A549 (cell line): ENCODE results near the gene SYT13. TPM values are rescaled to one million over a fixed set of nuclear protein-coding genes. Genes with fewer than 3 reads are reported as not detected.
"Not testable (repeated sequence)": the region's sequence is repeated elsewhere in the genome, so short reads cannot be mapped to it uniquely, and the experiment has no call there.

Source experiments
- ATAC-seq, 2 experiments: fragments of 200-7000 bp in 1 of 2; fragments of >200 bp in 1 of 2; cut with Nextera tagmentation in 1 of 2; cut with Tn5 transposase in 1 of 2; 3 replicates each; pipeline versions ENCODE4 v1.8.0 to v1.9.1; 2018 to 2020; ENCODE audit warnings: mild to moderate bottlenecking in 1 of 2, moderate library complexity in 1 of 2
- CTCF ChIA-PET: fragments of 300-600 bp; sonication (Branson Sonifier 250); formaldehyde crosslinking; extraction: SDS; loops from one replicate; lab custom pipeline; 2021; ENCODE audit warnings: antibody characterized with exemption, inconsistent platforms; lab: Yijun Ruan, JAX
- POLR2A ChIA-PET: fragments of 350-600 bp; formaldehyde crosslinking; extraction: SDS; loops from one replicate; lab custom pipeline; 2021; ENCODE audit warnings: antibody characterized with exemption, inconsistent platforms; lab: Yijun Ruan, JAX
- DNase-seq, 2 experiments: peaks; one replicate each; pipeline versions ENCODE4 v3.0.0 to v3.0.0-alpha.2; 2011 to 2016; ENCODE audit warnings: low read depth in 1 of 2, low spot score in 1 of 2
- FAIRE-seq: peaks from 2 replicates; lab custom pipeline; 2011; peaks lifted over from hg19 to GRCh38; lab: Jason Lieb, UNC
- H3K27ac ChIP-seq, 2 experiments: fragments of >200 bp; sonication (Bioruptor Twin); formaldehyde crosslinking; 3 replicates each; pipeline ENCODE4 v1.5.1; 2016 to 2017
- H3K4me1 ChIP-seq: fragments of >200 bp; sonication (Bioruptor Twin); formaldehyde crosslinking; 3 replicates; pipeline ENCODE4 v1.6.1; 2016
- H3K4me2 ChIP-seq: fragments of >200 bp; sonication (Bioruptor Twin); formaldehyde crosslinking; 3 replicates; pipeline ENCODE4 v1.6.1; 2016
- H3K4me3 ChIP-seq: fragments of >200 bp; sonication (Bioruptor Twin); formaldehyde crosslinking; 3 replicates; pipeline ENCODE4 v1.5.1; 2016
- H3K9me3 ChIP-seq: fragments of >200 bp; sonication (Bioruptor Twin); formaldehyde crosslinking; 3 replicates; pipeline ENCODE4 v1.6.1; 2016
- BHLHE40 ChIP-seq: IDR thresholded peaks from 2 replicates; pipeline ENCODE4 v1.6.1; 2012; ENCODE audit warnings: low read depth, low read length, inconsistent platforms
- CBX2 ChIP-seq: fragments of 200-600 bp; sonication (generic); IDR thresholded peaks from 2 replicates; pipeline ENCODE4 v1.6.1; 2016; ENCODE audit warnings: low read depth, mild to moderate bottlenecking, borderline replicate concordance
- CHD4 ChIP-seq: fragments of 200-600 bp; sonication (generic); IDR thresholded peaks from 2 replicates; pipeline ENCODE4 v1.6.1; 2016; ENCODE audit warnings: antibody characterized with exemption, mild to moderate bottlenecking, borderline replicate concordance
- EHF ChIP-seq: fragments of 250-450 bp; sonication (Bioruptor Pico); IDR thresholded peaks from 2 replicates; pipeline ENCODE4 v1.5.0; 2020; ENCODE audit warnings: mild to moderate bottlenecking
- EHMT2 ChIP-seq: fragments of 200-600 bp; sonication (generic); IDR thresholded peaks from 2 replicates; pipeline ENCODE4 v1.6.1; 2016; ENCODE audit warnings: antibody characterized with exemption, low read depth, mild to moderate bottlenecking, moderate library complexity
- EP300 ChIP-seq, 2 experiments: fragments of >200 bp; sonication (Bioruptor Twin); formaldehyde crosslinking; IDR thresholded peaks; 2 replicates in 1 of 2; 3 replicates in 1 of 2; pipeline ENCODE4 v1.6.1; 2016 to 2017
- FOSB ChIP-seq: fragments of 250-450 bp; sonication (Bioruptor Pico); IDR thresholded peaks from 2 replicates; pipeline ENCODE4 v1.5.0; 2020; ENCODE audit warnings: mild to moderate bottlenecking, moderate library complexity
- FOSL2 ChIP-seq, 2 experiments: fragments of 450-650 bp in 1 of 2; fragments of >200 bp in 1 of 2; sonication (Bioruptor Twin) in 1 of 2; formaldehyde crosslinking; IDR thresholded peaks; 2 replicates each; pipeline versions ENCODE4 v1.5.0 to v1.6.1; 2016 to 2020; ENCODE audit warnings: mild to moderate bottlenecking in 1 of 2, moderate library complexity in 1 of 2
- HEYL ChIP-seq: fragments of 250-450 bp; sonication (Bioruptor Pico); IDR thresholded peaks from 2 replicates; pipeline ENCODE4 v1.8.0; 2021; ENCODE audit warnings: mild to moderate bottlenecking, moderate library complexity
- HMGXB4 ChIP-seq: fragments of 250-450 bp; sonication (Bioruptor Pico); IDR thresholded peaks from 2 replicates; pipeline ENCODE4 v1.5.0; 2021; ENCODE audit warnings: mild to moderate bottlenecking, moderate library complexity, borderline replicate concordance
- HOXA7 ChIP-seq: fragments of 250-450 bp; sonication (Bioruptor Pico); IDR thresholded peaks from 2 replicates; pipeline ENCODE4 v1.5.0; 2020; ENCODE audit warnings: mild to moderate bottlenecking, moderate library complexity
- HOXB13 ChIP-seq: fragments of 250-450 bp; sonication (Bioruptor Pico); IDR thresholded peaks from 2 replicates; pipeline ENCODE4 v1.5.0; 2020; ENCODE audit warnings: low read depth, mild to moderate bottlenecking, moderate library complexity
- HOXB5 ChIP-seq: fragments of 250-450 bp; sonication (Bioruptor Pico); IDR thresholded peaks from 2 replicates; pipeline ENCODE4 v1.5.0; 2020; ENCODE audit warnings: mild to moderate bottlenecking, moderate library complexity
- KDM1A ChIP-seq: fragments of 200-600 bp; sonication (generic); IDR thresholded peaks from 2 replicates; pipeline ENCODE4 v1.6.1; 2016; ENCODE audit warnings: low read depth, mild to moderate bottlenecking
- POLR2AphosphoS2 ChIP-seq: conservative IDR thresholded peaks from 2 replicates; pipeline ENCODE4 v1.6.1; 2012; ENCODE audit warnings: low read length, improper control_type of control experiment, inconsistent platforms
- RCOR1 ChIP-seq: fragments of 150-350 bp; IDR thresholded peaks from 2 replicates; pipeline ENCODE4 v1.6.1; 2014; ENCODE audit warnings: antibody characterized with exemption, low read length, low read depth
- SREBF2 ChIP-seq: fragments of 450-650 bp; IDR thresholded peaks from 2 replicates; pipeline ENCODE4 v1.6.1; 2014; ENCODE audit warnings: mild to moderate bottlenecking, moderate library complexity
- USF2 ChIP-seq: fragments of 450-650 bp; IDR thresholded peaks from 2 replicates; pipeline ENCODE4 v1.6.1; 2014; ENCODE audit warnings: antibody characterized with exemption
- ZFP36 ChIP-seq: fragments of 450-650 bp; IDR thresholded peaks from 2 replicates; pipeline ENCODE4 v1.6.1; 2014; ENCODE audit warnings: borderline replicate concordance; ENCODE audit not compliant: partially characterized antibody
- WGBS: methylation state at CpG from one replicate; pipeline ENCODE4 v1.1.6; 2017; ENCODE audit errors: missing lambda C conversion rate; 5-methylcytosine and 5-hydroxymethylcytosine counted together
- polyA plus RNA-seq, 4 experiments: library from polyadenylated mRNA; depleted of rRNA in 3 of 4; stranded (reverse); fragments of >200 nt; fragmentation: RNase III in 1 of 4; extraction: RNeasy Plus Mini Kit Qiagen cat#74134 plus additional on column Dnase treatment in 1 of 4; gene quantifications; 2 replicates in 3 of 4; 3 replicates in 1 of 4; pipeline ENCODE4 v1.2.3, GENCODE V29; 2011 to 2017
- TF ChIP-seq, protein P1 (sequence below): IDR thresholded peaks from 2 replicates; pipeline ENCODE4 v1.6.1; 2012
- TF ChIP-seq, protein P2 (sequence below): fragments of 150-350 bp; IDR thresholded peaks from 2 replicates; pipeline ENCODE4 v1.6.1; 2014; ENCODE audit warnings: low read depth, mild to moderate bottlenecking, low read length

Gene SYT13
- polyA plus RNA-seq, 2 of the 4 experiments (the other 2 are of a cell fraction): 8.1 to 12.9 TPM

GRCh38 chr11:45252134-45252856 lies 33.8 kb downstream of the SYT13 start (continued):
- no peak for TF ChIP-seq USF2
- no peak for TF ChIP-seq SREBF2
- no peak for TF ChIP-seq EHF (CRISPR knock-in tag)

- H3K9me3 ChIP-seq: no peaks in the 10 kb centered on the region
- 0 out of 3 replicates have a peak, but pooled peaks cover 6% of the 10 kb centered on the region for H3K4me1 ChIP-seq
- H3K27ac ChIP-seq: no peak overlapping the region
- WGBS: 47% methylated on average over 3 of the region's 3 CpGs
- TF ChIP-seq EP300 (IDR thresholded peaks at IDR 0.05) (no peak), HOXB5 (CRISPR knock-in tag) (no peak), CHD4 (no peak), POLR2AphosphoS2 (no peak), HOXA7 (CRISPR knock-in tag) (no peak), BHLHE40 (no peak), HOXB13 (CRISPR knock-in tag) (no peak), RCOR1 (no peak), FOSL2 (IDR thresholded peaks at IDR 0.05) (no peak), FOSL2 (CRISPR knock-in tag; IDR thresholded peaks at IDR 0.05) (no peak), CBX2 (no peak), HMGXB4 (CRISPR knock-in tag) (no peak), HEYL (CRISPR knock-in tag) (no peak), FOSB (CRISPR knock-in tag) (no peak), KDM1A (no peak), ZFP36 (no peak), EHMT2 (no peak)
- TF ChIP-seq, protein P1, sequence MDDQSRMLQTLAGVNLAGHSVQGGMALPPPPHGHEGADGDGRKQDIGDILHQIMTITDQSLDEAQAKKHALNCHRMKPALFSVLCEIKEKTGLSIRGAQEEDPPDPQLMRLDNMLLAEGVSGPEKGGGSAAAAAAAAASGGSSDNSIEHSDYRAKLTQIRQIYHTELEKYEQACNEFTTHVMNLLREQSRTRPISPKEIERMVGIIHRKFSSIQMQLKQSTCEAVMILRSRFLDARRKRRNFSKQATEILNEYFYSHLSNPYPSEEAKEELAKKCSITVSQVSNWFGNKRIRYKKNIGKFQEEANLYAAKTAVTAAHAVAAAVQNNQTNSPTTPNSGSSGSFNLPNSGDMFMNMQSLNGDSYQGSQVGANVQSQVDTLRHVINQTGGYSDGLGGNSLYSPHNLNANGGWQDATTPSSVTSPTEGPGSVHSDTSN: no peak
- TF ChIP-seq, protein P2, sequence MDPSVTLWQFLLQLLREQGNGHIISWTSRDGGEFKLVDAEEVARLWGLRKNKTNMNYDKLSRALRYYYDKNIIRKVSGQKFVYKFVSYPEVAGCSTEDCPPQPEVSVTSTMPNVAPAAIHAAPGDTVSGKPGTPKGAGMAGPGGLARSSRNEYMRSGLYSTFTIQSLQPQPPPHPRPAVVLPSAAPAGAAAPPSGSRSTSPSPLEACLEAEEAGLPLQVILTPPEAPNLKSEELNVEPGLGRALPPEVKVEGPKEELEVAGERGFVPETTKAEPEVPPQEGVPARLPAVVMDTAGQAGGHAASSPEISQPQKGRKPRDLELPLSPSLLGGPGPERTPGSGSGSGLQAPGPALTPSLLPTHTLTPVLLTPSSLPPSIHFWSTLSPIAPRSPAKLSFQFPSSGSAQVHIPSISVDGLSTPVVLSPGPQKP: no peak
- ATAC-seq: no peak
- ChIA-PET POLR2A (no interaction called here), CTCF (interaction anchor here (0.6 to 5.2 kb wide), 9 partner anchors 9 to 1251 kb away, joined by 3 to 69 read pairs (median 5); no protein-coding TSS in a partner anchor)
- DNase-seq: no peak
- no peak for FAIRE-seq
- H3K4me2 ChIP-seq: no peak overlapping the region
- no peak overlapping the region for H3K4me3 ChIP-seq
Measured at GRCh38 chr11:45250035-45250718, 36.0 kb downstream of the SYT13 start.

DNA sequence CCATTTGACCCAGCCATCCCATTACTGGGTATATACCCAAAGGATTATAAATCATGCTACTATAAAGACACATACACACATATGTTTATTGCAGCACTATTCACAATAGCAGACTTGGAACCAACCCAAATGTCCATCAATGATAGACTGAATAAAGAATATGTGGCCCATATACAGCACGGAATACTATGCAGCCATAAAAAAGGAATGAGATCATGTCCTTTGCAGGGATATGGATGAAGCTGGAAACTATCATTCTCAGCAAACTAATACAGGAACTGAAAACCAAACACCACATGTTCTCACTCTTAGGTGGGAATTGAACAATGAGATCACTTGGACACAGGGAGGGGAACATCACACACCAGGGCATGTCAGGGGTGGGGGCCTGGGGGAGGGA lies 36.8 kb downstream of the SYT13 start:
- H3K27ac ChIP-seq, DNase-seq, H3K4me1 ChIP-seq, H3K9me3 ChIP-seq, H3K4me3 ChIP-seq, POLR2A ChIA-PET, H3K4me2 ChIP-seq, ATAC-seq, FAIRE-seq: not testable (repeated sequence)
- 83% methylated on average over 1 of the region's 1 CpG for WGBS
- CTCF ChIA-PET: interaction anchor here (1.0 to 1.9 kb wide), 4 partner anchors 43 to 139 kb away, joined by 3 to 6 read pairs (median 6); no protein-coding TSS in a partner anchor
